MCF 10A (cell line): ENCODE data around the gene MTHFD1L. TPM values are rescaled to one million over a fixed set of nuclear protein-coding genes. Genes with fewer than 3 reads are reported as not detected.

Experiments
- BruUV-seq: library from RNA; stranded (reverse); fragments of 400-500 nt; replicated peaks from 2 replicates; lab custom pipeline; 2021; lab: Mats Ljungman, UMichigan
- CTCF ChIA-PET: fragments of 300-600 bp; sonication (Branson Sonifier 250); formaldehyde crosslinking; extraction: SDS; loops from one replicate; lab custom pipeline; 2021; ENCODE audit warnings: antibody characterized with exemption, inconsistent platforms; lab: Yijun Ruan, JAX
- POLR2A ChIA-PET: fragments of 300-600, 350-650 bp; sonication (Branson Sonifier 250); formaldehyde crosslinking; extraction: SDS; loops from one replicate; lab custom pipeline; 2020; ENCODE audit warnings: antibody characterized with exemption, inconsistent platforms; lab: Yijun Ruan, JAX
- DNase-seq: peaks from one replicate; pipeline ENCODE4 v3.0.0-alpha.2; 2018; ENCODE audit not compliant: unreplicated experiment
- H3K27ac Mint-ChIP-seq: one replicate; pipeline ENCODE4 v1.8.0; 2022; ENCODE audit warnings: mild to moderate bottlenecking, low read depth, mixed read lengths; ENCODE audit not compliant: unreplicated experiment
- H3K27me3 Mint-ChIP-seq: one replicate; pipeline ENCODE4 v1.8.0; 2022; ENCODE audit warnings: mixed read lengths; ENCODE audit not compliant: insufficient read depth, unreplicated experiment
- H3K36me3 Mint-ChIP-seq: one replicate; pipeline ENCODE4 v1.8.0; 2022; ENCODE audit warnings: mild to moderate bottlenecking, moderate library complexity, mixed read lengths; ENCODE audit not compliant: insufficient read depth, unreplicated experiment
- H3K4me1 Mint-ChIP-seq: one replicate; pipeline ENCODE4 v1.8.0; 2022; ENCODE audit warnings: mixed read lengths; ENCODE audit not compliant: insufficient read depth, unreplicated experiment
- H3K4me3 Mint-ChIP-seq: one replicate; pipeline ENCODE4 v1.8.0; 2022; ENCODE audit warnings: mild to moderate bottlenecking, moderate library complexity, mixed read lengths; ENCODE audit not compliant: unreplicated experiment
- H3K9me3 Mint-ChIP-seq: one replicate; pipeline ENCODE4 v1.8.0; 2022; ENCODE audit warnings: mixed read lengths; ENCODE audit not compliant: unreplicated experiment
- CTCF ChIP-seq: fragments of 200-600 bp; IDR thresholded peaks from one replicate; pipeline ENCODE4 v1.8.0; 2022; ENCODE audit warnings: antibody characterized with exemption, mild to moderate bottlenecking; ENCODE audit not compliant: unreplicated experiment
- intact Hi-C: fragments of 100-400 bp; cut with micrococcal nuclease; formaldehyde crosslinking; loops from 2 replicates; pipeline ENCODE4 v1.14.1; 2022
- total RNA-seq: library from RNA; stranded (reverse); gene quantifications from 2 replicates; pipeline ENCODE4 v1.2.3, GENCODE V29; 2022

Gene MTHFD1L
- total RNA-seq, 1 experiment from 2014 or later, result 110 TPM

GRCh38 chr6:151051164-151051563 is 185.7 kb downstream of the MTHFD1L start:
- intact Hi-C loops, result no loop called here
- no peak overlapping the region for H3K4me3 Mint-ChIP-seq
- DNase-seq, result no peak
- peaks cover 49% of the 10 kb centered on the region for H3K36me3 Mint-ChIP-seq
- TF ChIP-seq CTCF, result no peak
- BruUV-seq, result no TSS peak
- ChIA-PET POLR2A (interaction anchor here (1.6 to 2.7 kb wide), 3 partner anchors 9 to 17 kb away, joined by 5 to 11 read pairs (median 8); no protein-coding TSS in a partner anchor), CTCF (interaction anchor here (0.8 to 2.8 kb wide), 7 partner anchors 9 to 273 kb away, joined by 3 to 20 read pairs (median 5); no protein-coding TSS in a partner anchor)
- no peaks in the 10 kb centered on the region for H3K9me3 Mint-ChIP-seq
- H3K4me1 Mint-ChIP-seq, result peaks cover 16% of the 10 kb centered on the region
- no peaks in the 10 kb centered on the region for H3K27me3 Mint-ChIP-seq
- H3K27ac Mint-ChIP-seq, result peak overlapping the region; percentile 73

GRCh38 chr6:151052021-151052646 is 186.6 kb downstream of the MTHFD1L start:
- Mint-ChIP-seq H3K27ac (peak overlapping the region; percentile 73), H3K27me3 (no peaks in the 10 kb centered on the region), H3K36me3 (peaks cover 57% of the 10 kb centered on the region), H3K9me3 (no peaks in the 10 kb centered on the region), H3K4me3 (no peak overlapping the region), H3K4me1 (peaks cover 16% of the 10 kb centered on the region)
- no TSS peak for BruUV-seq
- ChIA-PET POLR2A (interaction anchor here (0.7 to 2.7 kb wide), 13 partner anchors 9 to 495 kb away, joined by 3 to 18 read pairs (median 4); no protein-coding TSS in a partner anchor), CTCF (interaction anchor here (0.6 to 2.8 kb wide), 17 partner anchors 11 to 1157 kb away, joined by 3 to 20 read pairs (median 4); no protein-coding TSS in a partner anchor)
- DNase-seq, result peak; percentile 95
- intact Hi-C loops, result no loop called here
- TF ChIP-seq CTCF, result no peak

GRCh38 chr6:151054306-151054705 is 188.8 kb downstream of the MTHFD1L start:
- Mint-ChIP-seq H3K9me3 (no peaks in the 10 kb centered on the region), H3K36me3 (peaks cover 49% of the 10 kb centered on the region), H3K4me3 (no peak overlapping the region), H3K4me1 (peaks cover 16% of the 10 kb centered on the region), H3K27me3 (no peaks in the 10 kb centered on the region), H3K27ac (no peak overlapping the region)
- no peak for TF ChIP-seq CTCF
- DNase-seq, result no peak
- intact Hi-C loops, result no loop called here
- BruUV-seq, result no TSS peak
- ChIA-PET CTCF (interaction anchor here (0.6 to 0.7 kb wide), 3 partner anchors 14 to 38 kb away, joined by 3 to 4 read pairs (median 3); no protein-coding TSS in a partner anchor), POLR2A (interaction anchor here (0.7 to 1.0 kb wide), 3 partner anchors 14 to 282 kb away, joined by 3 to 4 read pairs (median 4); no protein-coding TSS in a partner anchor)

- Mint-ChIP-seq H3K4me1 (peaks cover 30% of the 10 kb centered on the region), H3K27me3 (no peaks in the 10 kb centered on the region), H3K9me3 (no peaks in the 10 kb centered on the region), H3K4me3 (no peak overlapping the region), H3K27ac (peak overlapping the region; percentile 19), H3K36me3 (peaks cover 52% of the 10 kb centered on the region)
- no peak for DNase-seq
- no peak for TF ChIP-seq CTCF
- intact Hi-C loops, result no loop called here
- CTCF ChIA-PET, result interaction anchor here (0.6 to 1.2 kb wide), 2 partner anchors 43 to 986 kb away, joined by 3 read pairs; no protein-coding TSS in a partner anchor
- POLR2A ChIA-PET, result no interaction called here
- BruUV-seq, result no TSS peak
These were observed 190.9 kb downstream of the MTHFD1L start for GRCh38 chr6:151056230-151056907.
